ENCODE results near the gene MYOG.

MYOG gene

DNA sequence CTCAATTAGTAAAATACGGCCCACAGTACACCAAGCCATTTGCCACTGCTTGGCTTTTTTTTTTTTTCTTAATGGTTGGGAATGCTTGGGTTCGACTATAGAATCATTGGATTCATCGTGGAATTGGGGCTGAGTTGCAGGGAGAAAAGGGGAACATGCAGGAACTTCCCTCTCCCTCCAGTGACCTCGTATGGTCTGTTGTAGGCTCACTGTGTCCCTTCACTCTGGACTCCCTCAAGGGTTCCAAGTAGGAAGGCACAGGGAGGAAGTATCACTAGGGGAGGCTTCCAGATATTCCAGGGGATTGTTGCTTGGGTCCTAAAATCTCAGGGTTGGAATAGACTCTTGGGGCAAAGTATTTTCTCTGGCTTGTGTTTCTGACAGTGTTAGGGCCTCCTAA, 35.0 kb downstream of the MYOG start:
- H3K4me3 ChIP-seq (ENCODE audit: low read length, poor library complexity, severe bottlenecking), result no peak overlapping the region
- no peak overlapping the region for H3K4me2 ChIP-seq (ENCODE audit: low read depth, low read length, poor library complexity, severe bottlenecking)
- H3K9me3 ChIP-seq (ENCODE audit: insufficient read depth, low read depth, low read length), result no peaks in the 10 kb centered on the region
- no peaks in the 10 kb centered on the region for H3K9me2 ChIP-seq (replicated peaks; ENCODE audit: low read depth, low read length)
- H3K79me2 ChIP-seq (ENCODE audit: insufficient read depth, low read length), result no peaks in the 10 kb centered on the region
- TF ChIP-seq EZH2phosphoT487 (IDR thresholded peaks at IDR 0.05; ENCODE audit: borderline replicate concordance), result no peak
- TF ChIP-seq, protein P1, sequence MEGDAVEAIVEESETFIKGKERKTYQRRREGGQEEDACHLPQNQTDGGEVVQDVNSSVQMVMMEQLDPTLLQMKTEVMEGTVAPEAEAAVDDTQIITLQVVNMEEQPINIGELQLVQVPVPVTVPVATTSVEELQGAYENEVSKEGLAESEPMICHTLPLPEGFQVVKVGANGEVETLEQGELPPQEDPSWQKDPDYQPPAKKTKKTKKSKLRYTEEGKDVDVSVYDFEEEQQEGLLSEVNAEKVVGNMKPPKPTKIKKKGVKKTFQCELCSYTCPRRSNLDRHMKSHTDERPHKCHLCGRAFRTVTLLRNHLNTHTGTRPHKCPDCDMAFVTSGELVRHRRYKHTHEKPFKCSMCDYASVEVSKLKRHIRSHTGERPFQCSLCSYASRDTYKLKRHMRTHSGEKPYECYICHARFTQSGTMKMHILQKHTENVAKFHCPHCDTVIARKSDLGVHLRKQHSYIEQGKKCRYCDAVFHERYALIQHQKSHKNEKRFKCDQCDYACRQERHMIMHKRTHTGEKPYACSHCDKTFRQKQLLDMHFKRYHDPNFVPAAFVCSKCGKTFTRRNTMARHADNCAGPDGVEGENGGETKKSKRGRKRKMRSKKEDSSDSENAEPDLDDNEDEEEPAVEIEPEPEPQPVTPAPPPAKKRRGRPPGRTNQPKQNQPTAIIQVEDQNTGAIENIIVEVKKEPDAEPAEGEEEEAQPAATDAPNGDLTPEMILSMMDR (conservative IDR thresholded peaks at IDR 0.05; ENCODE audit: low read length), result no peak
- H3K36me3 ChIP-seq (ENCODE audit: insufficient read depth, low read length), result no peaks in the 10 kb centered on the region
- no peaks in the 10 kb centered on the region for H3F3A ChIP-seq (ENCODE audit: low read depth)
- no peak overlapping the region for H2AFZ ChIP-seq (ENCODE audit: low read length)
- H4K20me1 ChIP-seq (ENCODE audit: insufficient read depth, low read length, poor library complexity, severe bottlenecking), result no peaks in the 10 kb centered on the region
- no peaks in the 10 kb centered on the region for H3K4me1 ChIP-seq (ENCODE audit: insufficient read depth, low read length, poor library complexity, severe bottlenecking)
- no peak overlapping the region for H3K9ac ChIP-seq (ENCODE audit: low read depth, low read length, poor library complexity, severe bottlenecking)
- no peaks in the 10 kb centered on the region for H3K27me3 ChIP-seq (ENCODE audit: insufficient read depth, low read length, poor library complexity, severe bottlenecking)

DNA sequence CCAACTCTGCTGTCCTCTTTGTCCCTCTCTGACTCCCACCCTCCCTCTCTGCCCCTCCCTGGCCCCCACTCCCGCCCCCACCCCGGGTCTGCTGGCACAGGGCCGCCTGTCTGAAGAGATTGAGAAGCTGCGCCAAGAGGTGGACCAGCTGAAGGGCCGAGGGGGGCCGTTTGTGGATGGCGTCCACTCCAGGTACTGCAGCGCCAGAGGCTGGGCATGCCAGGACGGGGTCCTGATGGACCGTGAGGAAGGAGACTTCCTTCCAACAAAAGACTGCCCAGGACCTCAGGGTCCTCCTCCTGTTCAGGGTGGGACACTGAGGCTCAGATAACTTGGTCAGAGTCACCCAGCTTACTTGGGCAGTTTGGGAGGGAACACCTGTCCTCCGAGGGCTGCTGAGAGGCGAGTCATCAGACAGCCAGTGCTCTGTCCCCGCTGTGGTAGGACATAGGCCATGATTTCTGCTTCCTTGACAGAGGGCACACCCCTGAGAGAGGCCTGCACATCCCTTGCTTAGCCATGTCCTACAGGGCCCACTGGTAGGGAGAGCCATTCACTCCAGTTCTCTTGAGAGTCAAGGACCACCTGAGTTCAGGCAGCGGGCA, 36.1 kb downstream of the MYOG start:
- Histone ChIP-seq H3K9me2 (replicated peaks; ENCODE audit: low read depth, low read length) (no peaks in the 10 kb centered on the region), H3K36me3 (ENCODE audit: insufficient read depth, low read length) (no peaks in the 10 kb centered on the region), H3K4me1 (ENCODE audit: insufficient read depth, low read length, poor library complexity, severe bottlenecking) (no peaks in the 10 kb centered on the region), H4K20me1 (ENCODE audit: insufficient read depth, low read length, poor library complexity, severe bottlenecking) (no peaks in the 10 kb centered on the region), H2AFZ (ENCODE audit: low read length) (no peak overlapping the region), H3K4me3 (ENCODE audit: low read length, poor library complexity, severe bottlenecking) (no peak overlapping the region), H3F3A (ENCODE audit: low read depth) (no peaks in the 10 kb centered on the region), H3K4me2 (ENCODE audit: low read depth, low read length, poor library complexity, severe bottlenecking) (no peak overlapping the region), H3K9me3 (ENCODE audit: insufficient read depth, low read depth, low read length) (no peaks in the 10 kb centered on the region), H3K9ac (ENCODE audit: low read depth, low read length, poor library complexity, severe bottlenecking) (no peak overlapping the region), H3K79me2 (ENCODE audit: insufficient read depth, low read length) (no peaks in the 10 kb centered on the region), H3K27me3 (ENCODE audit: insufficient read depth, low read length, poor library complexity, severe bottlenecking) (no peaks in the 10 kb centered on the region)
- TF ChIP-seq EZH2phosphoT487 (IDR thresholded peaks at IDR 0.05; ENCODE audit: borderline replicate concordance), result no peak
- TF ChIP-seq, protein P1 (conservative IDR thresholded peaks at IDR 0.05; ENCODE audit: low read length), result no peak

DNA sequence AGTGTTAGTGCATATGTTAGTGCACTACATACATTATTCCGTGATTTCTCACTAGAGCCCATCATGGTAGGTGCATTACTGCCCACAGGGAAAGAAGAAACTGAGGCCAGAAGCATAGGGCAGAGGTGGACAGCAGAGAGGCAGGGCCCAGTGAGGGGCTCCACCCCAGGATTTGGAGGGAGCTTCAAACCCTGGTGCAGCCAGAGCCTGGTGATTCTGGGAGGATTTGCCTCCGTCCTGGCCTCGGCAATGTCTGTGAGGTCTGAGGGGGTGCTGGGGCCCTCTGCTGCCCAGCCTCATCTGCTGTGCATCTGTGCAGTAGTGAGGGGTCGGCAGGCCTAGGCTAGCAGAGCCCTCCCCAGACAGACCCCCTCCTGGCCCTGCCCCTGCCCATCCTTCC, 36.7 kb downstream of the MYOG start:
- no peak overlapping the region for H3K9ac ChIP-seq (ENCODE audit: low read depth, low read length, poor library complexity, severe bottlenecking)
- no peaks in the 10 kb centered on the region for H4K20me1 ChIP-seq (ENCODE audit: insufficient read depth, low read length, poor library complexity, severe bottlenecking)
- H3K4me1 ChIP-seq (ENCODE audit: insufficient read depth, low read length, poor library complexity, severe bottlenecking), result no peaks in the 10 kb centered on the region
- no peaks in the 10 kb centered on the region for H3K9me3 ChIP-seq (ENCODE audit: insufficient read depth, low read depth, low read length)
- H3F3A ChIP-seq (ENCODE audit: low read depth), result no peaks in the 10 kb centered on the region
- TF ChIP-seq, protein P1 (conservative IDR thresholded peaks at IDR 0.05; ENCODE audit: low read length), result no peak
- TF ChIP-seq EZH2phosphoT487 (IDR thresholded peaks at IDR 0.05; ENCODE audit: borderline replicate concordance), result no peak
- no peaks in the 10 kb centered on the region for H3K36me3 ChIP-seq (ENCODE audit: insufficient read depth, low read length)
- H3K79me2 ChIP-seq (ENCODE audit: insufficient read depth, low read length), result no peaks in the 10 kb centered on the region
- H3K27me3 ChIP-seq (ENCODE audit: insufficient read depth, low read length, poor library complexity, severe bottlenecking), result no peaks in the 10 kb centered on the region
- no peak overlapping the region for H3K4me2 ChIP-seq (ENCODE audit: low read depth, low read length, poor library complexity, severe bottlenecking)
- H3K4me3 ChIP-seq (ENCODE audit: low read length, poor library complexity, severe bottlenecking), result no peak overlapping the region
- H2AFZ ChIP-seq (ENCODE audit: low read length), result no peak overlapping the region
- no peaks in the 10 kb centered on the region for H3K9me2 ChIP-seq (replicated peaks; ENCODE audit: low read depth, low read length)
